K562 (cell line): ENCODE measurements around the gene RBFOX1. TPM values are rescaled to one million over a fixed set of nuclear protein-coding genes. Genes with fewer than 3 reads are reported as not detected.

Source experiments
- ATAC-seq: fragments of 200-7000 bp; cut with Tn5 transposase; 3 replicates; pipeline ENCODE4 v1.9.1; 2020; ENCODE audit warnings: moderate library complexity
- BruUV-seq: library from RNA; stranded (reverse); fragments of 400-500 nt; replicated peaks from 2 replicates; lab custom pipeline; 2021; lab: Mats Ljungman, UMichigan
- CTCF ChIA-PET: fragments of 300-600 bp; formaldehyde crosslinking; extraction: SDS; loops from one replicate; lab custom pipeline; 2021; ENCODE audit warnings: low intra/inter-chr PET ratio; lab: Yijun Ruan, JAX
- POLR2A ChIA-PET: fragments of 300-600, 350-650 bp; sonication (Branson Sonifier 250); formaldehyde crosslinking; extraction: SDS; loops from one replicate; lab custom pipeline; 2021; ENCODE audit warnings: antibody characterized with exemption, inconsistent platforms; lab: Yijun Ruan, JAX
- DNase-seq, 4 experiments: peaks; one replicate each; pipeline versions ENCODE4 v3.0.0 to v3.0.0-alpha.2; 2011 to 2018; ENCODE audit warnings: low spot score in 3 of 4, mixed read lengths in 3 of 4; ENCODE audit errors: extremely low read depth in 1 of 4
- FAIRE-seq: peaks from 2 replicates; lab custom pipeline; 2011; peaks lifted over from hg19 to GRCh38; lab: Jason Lieb, UNC
- H2AFZ ChIP-seq: 2 replicates; pipeline ENCODE4 v1.6.0; 2011; ENCODE audit warnings: low read depth, low read length, control low read depth, inconsistent platforms
- H3K27ac ChIP-seq: fragments of 200-600 bp; 3 replicates; pipeline ENCODE4 v1.8.0; 2011; ENCODE audit warnings: low read depth, mild to moderate bottlenecking, control low read depth, inconsistent platforms, low read length, moderate library complexity, mixed read lengths; ENCODE audit errors: extremely low read depth
- H3K27me3 ChIP-seq, 2 experiments: fragments of 300-600 bp in 1 of 2; 2 replicates in 1 of 2; 3 replicates in 1 of 2; pipeline versions ENCODE4 v1.6.0 to v1.8.0; 2011; ENCODE audit warnings: inconsistent platforms in 2 of 2, low read length in 2 of 2, mild to moderate bottlenecking in 1 of 2, mixed read lengths in 1 of 2, moderate library complexity in 1 of 2; ENCODE audit not compliant: control insufficient read depth in 2 of 2, insufficient read depth in 2 of 2
- H3K36me3 ChIP-seq: fragments of 300-600 bp; 3 replicates; pipeline ENCODE4 v1.8.0; 2011; ENCODE audit warnings: mild to moderate bottlenecking, low read length, inconsistent platforms; ENCODE audit not compliant: control insufficient read depth, insufficient read depth
- H3K4me1 ChIP-seq, 2 experiments: fragments of 200-600 bp in 1 of 2; replicated peaks in 1 of 2; 2 replicates in 1 of 2; 3 replicates in 1 of 2; pipeline versions ENCODE4 v1.5.1 to v1.8.0; 2011; ENCODE audit warnings: inconsistent platforms in 2 of 2, low read length in 2 of 2, mild to moderate bottlenecking in 1 of 2, mixed read lengths in 1 of 2, moderate library complexity in 1 of 2; ENCODE audit not compliant: control insufficient read depth in 2 of 2, insufficient read depth in 2 of 2
- H3K4me2 ChIP-seq: 2 replicates; pipeline ENCODE4 v1.6.1; 2011; ENCODE audit warnings: low read length, control low read depth, inconsistent platforms, mixed read lengths; ENCODE audit not compliant: insufficient read depth
- H3K4me3 ChIP-seq: fragments of 200-600 bp; sonication (generic), shearing (Covaris generic); 2 replicates; pipeline ENCODE4 v1.5.1; 2016; ENCODE audit warnings: control low read depth, inconsistent platforms
- H3K79me2 ChIP-seq: fragments of 200-600 bp; 3 replicates; pipeline ENCODE4 v1.8.0; 2011; ENCODE audit warnings: low read length, inconsistent platforms; ENCODE audit not compliant: control insufficient read depth, insufficient read depth
- H3K9ac ChIP-seq, 2 experiments: 2 replicates each; pipeline versions ENCODE4 v1.6.0 to v1.6.1; 2011; ENCODE audit warnings: low read depth in 2 of 2, low read length in 2 of 2, control low read depth in 1 of 2, inconsistent platforms in 1 of 2, mild to moderate bottlenecking in 1 of 2, mixed read lengths in 1 of 2; ENCODE audit not compliant: insufficient read depth in 1 of 2
- H3K9me1 ChIP-seq: one replicate; pipeline ENCODE4 v1.6.0; 2011; ENCODE audit warnings: inconsistent platforms, mild to moderate bottlenecking, low read length, moderate library complexity; ENCODE audit not compliant: control insufficient read depth, insufficient read depth
- H3K9me3 ChIP-seq: replicated peaks from 2 replicates; pipeline ENCODE4 v1.5.1; 2011; ENCODE audit warnings: low read depth, low read length, inconsistent platforms; ENCODE audit not compliant: control insufficient read depth, insufficient read depth
- H4K20me1 ChIP-seq: replicated peaks from 2 replicates; pipeline ENCODE4 v1.6.1; 2011; ENCODE audit warnings: low read length, inconsistent platforms, mixed read lengths; ENCODE audit not compliant: control insufficient read depth, insufficient read depth
- CBFA2T2 ChIP-seq: fragments of 450-650 bp; conservative IDR thresholded peaks from 2 replicates; pipeline ENCODE4 v1.6.1; 2017; ENCODE audit warnings: mild to moderate bottlenecking
- DMBX1 ChIP-seq: fragments of 250-450 bp; sonication (Bioruptor Pico); IDR thresholded peaks from 2 replicates; pipeline ENCODE4 v1.8.0; 2022; ENCODE audit warnings: inconsistent platforms, mild to moderate bottlenecking, moderate library complexity, borderline replicate concordance
- HLTF ChIP-seq: fragments of 450-650 bp; IDR thresholded peaks from 2 replicates; pipeline ENCODE4 v1.6.1; 2016
- MIER1 ChIP-seq: fragments of 450-650 bp; IDR thresholded peaks from 2 replicates; pipeline ENCODE4 v1.6.1; 2016; ENCODE audit warnings: antibody characterized with exemption, mild to moderate bottlenecking, low read depth
- RBM34 ChIP-seq: fragments of 200-400 bp; formaldehyde crosslinking; IDR thresholded peaks from 2 replicates; pipeline ENCODE4 v1.6.1; 2018; ENCODE audit warnings: low read length, borderline replicate concordance; ENCODE audit not compliant: insufficient read depth
- TEAD2 ChIP-seq: fragments of 450-650 bp; IDR thresholded peaks from 2 replicates; pipeline ENCODE4 v1.6.1; 2016; ENCODE audit warnings: missing genetic modification characterization, control low read depth, missing compliant biosample characterization
- ZC3H4 ChIP-seq: sonication (generic); formaldehyde crosslinking; IDR thresholded peaks from 2 replicates; pipeline ENCODE4 v1.9.0; 2021; ENCODE audit warnings: missing genetic modification reagents, borderline replicate concordance
- ZFP1 ChIP-seq: fragments of 450-650 bp; formaldehyde crosslinking; IDR thresholded peaks from 2 replicates; pipeline ENCODE4 v1.4.0; 2020; ENCODE audit warnings: mild to moderate bottlenecking, mixed read lengths
- WGBS: fragments of 100-300 bp; shearing (Covaris generic); methylation state at CpG from one replicate; pipeline ENCODE4 v1.1.6; 2016; ENCODE audit warnings: low coverage, mixed read lengths; ENCODE audit not compliant: insufficient coverage; ENCODE audit errors: missing lambda C conversion rate; 5-methylcytosine and 5-hydroxymethylcytosine counted together
- in situ Hi-C: fragments of 300-500 bp; cut with MboI; formaldehyde crosslinking; loops from 4 replicates; pipeline ENCODE4 v1.15.0; 2018; ENCODE audit warnings: inconsistent platforms, mixed read lengths
- intact Hi-C: fragments of 100-400 bp; cut with micrococcal nuclease; formaldehyde crosslinking; loops from 2 replicates; pipeline ENCODE4 v1.14.2; 2022
- polyA plus RNA-seq, 8 experiments: library from polyadenylated mRNA; depleted of rRNA in 4 of 8; stranded (reverse) in 5 of 8; unstranded in 3 of 8; fragments of >200 nt; fragmentation: Nextera tagmentation in 2 of 8; fragmentation: Illumina TruSeq in 1 of 8; extraction: Ambion mirVana in 2 of 8; extraction: Trizol in 1 of 8; gene quantifications; 2 replicates each; pipeline versions ENCODE4 v1.2.1 to v1.2.3, GENCODE V29; 2011 to 2014; ENCODE audit warnings: inconsistent platforms in 1 of 8, missing spikeins in 1 of 8
- total RNA-seq, 7 experiments: library from RNA; depleted of rRNA in 6 of 7; stranded (reverse); fragments of >200 nt in 6 of 7; fragmentation: Illumina TruSeq in 2 of 7; extraction: Trizol in 2 of 7; gene quantifications; 2 replicates each; pipeline versions ENCODE4 v1.2.1 to v1.2.3, GENCODE V29; 2011 to 2021; ENCODE audit warnings: low replicate concordance in 1 of 7
- TF ChIP-seq, protein P1 (sequence below): fragments of 250-450 bp; sonication (Bioruptor Pico); IDR thresholded peaks from 2 replicates; pipeline ENCODE4 v1.5.0; 2021; ENCODE audit warnings: mild to moderate bottlenecking, moderate library complexity

RBFOX1 gene
- total and polyA plus RNA-seq, 9 of the 15 experiments (the other 6 are each of a cell fraction or from before 2014, with no cell fraction given), result 0.03 TPM; not detected in 8

DNA sequence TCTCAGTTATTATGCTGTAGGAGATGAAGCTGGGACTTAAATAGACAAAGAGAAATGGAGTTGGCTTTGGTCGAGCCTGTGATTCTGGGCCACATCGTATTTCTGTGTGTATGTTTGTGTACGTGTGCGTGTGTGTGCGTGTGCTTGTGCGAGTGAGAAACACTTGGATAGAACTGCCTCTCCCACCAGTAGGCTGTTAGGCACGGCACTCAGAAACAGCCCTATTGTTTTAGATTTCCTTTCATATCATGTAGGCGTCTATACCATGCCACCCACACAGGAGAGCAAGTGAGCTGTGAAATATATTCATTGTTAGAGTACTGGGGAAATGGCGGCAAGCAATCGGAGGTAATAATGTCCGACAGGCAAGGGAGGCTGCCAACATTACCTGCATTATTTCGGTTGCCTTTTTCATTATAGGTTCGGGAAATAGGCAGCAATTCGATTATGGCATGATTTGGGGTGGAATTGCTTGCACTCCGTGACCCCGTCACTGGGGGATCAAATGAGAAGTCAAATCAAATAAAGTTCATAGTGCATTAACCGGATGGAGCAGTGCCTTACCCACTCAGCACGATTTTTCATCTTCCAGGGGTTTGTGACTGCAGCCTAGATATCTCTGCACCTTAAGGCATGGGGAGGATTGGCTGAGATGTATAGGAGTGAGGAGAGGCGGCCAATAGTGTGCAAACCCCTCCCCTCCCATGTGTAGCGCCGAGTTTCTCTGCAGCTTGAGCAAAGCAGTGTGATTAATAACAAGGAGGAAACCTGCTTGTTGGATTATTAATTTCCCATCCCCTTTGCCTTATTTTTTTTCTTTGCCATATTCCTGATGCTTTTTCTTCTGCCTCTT is 89.6 kb downstream of the RBFOX1 start:
- DNase-seq (no peak), ATAC-seq (no peak), FAIRE-seq (no peak)
- Histone ChIP-seq H3K9me3 (no peaks in the 10 kb centered on the region), H3K9me1 (no peaks in the 10 kb centered on the region), H3K27me3 (peaks cover 4 to 20% of the 10 kb centered on the region in 2 experiments; a peak in 4 of 5 replicates), H3K36me3 (no peaks in the 10 kb centered on the region), H3K4me2 (no peak overlapping the region), H3K79me2 (no peaks in the 10 kb centered on the region), H3K9ac (no peak overlapping the region), H4K20me1 (no peaks in the 10 kb centered on the region), H3K27ac (no peak overlapping the region), H3K4me3 (no peak overlapping the region), H3K4me1 (no peaks in the 10 kb centered on the region), H2AFZ (no peak overlapping the region)
- intact Hi-C loops, result no loop called here
- ChIA-PET POLR2A (interaction anchor here (0.6 kb wide), 1 partner anchor 1354 kb away, joined by 3 read pairs; no protein-coding TSS in a partner anchor), CTCF (no interaction called here)
- WGBS, result 2% methylated on average over 20 of the region's 21 CpGs
- no TSS peak for BruUV-seq
- no peak for TF ChIP-seq HLTF
- no peak for TF ChIP-seq ZC3H4 (CRISPR knock-in tag)
- in situ Hi-C loops, result no loop called here

DNA sequence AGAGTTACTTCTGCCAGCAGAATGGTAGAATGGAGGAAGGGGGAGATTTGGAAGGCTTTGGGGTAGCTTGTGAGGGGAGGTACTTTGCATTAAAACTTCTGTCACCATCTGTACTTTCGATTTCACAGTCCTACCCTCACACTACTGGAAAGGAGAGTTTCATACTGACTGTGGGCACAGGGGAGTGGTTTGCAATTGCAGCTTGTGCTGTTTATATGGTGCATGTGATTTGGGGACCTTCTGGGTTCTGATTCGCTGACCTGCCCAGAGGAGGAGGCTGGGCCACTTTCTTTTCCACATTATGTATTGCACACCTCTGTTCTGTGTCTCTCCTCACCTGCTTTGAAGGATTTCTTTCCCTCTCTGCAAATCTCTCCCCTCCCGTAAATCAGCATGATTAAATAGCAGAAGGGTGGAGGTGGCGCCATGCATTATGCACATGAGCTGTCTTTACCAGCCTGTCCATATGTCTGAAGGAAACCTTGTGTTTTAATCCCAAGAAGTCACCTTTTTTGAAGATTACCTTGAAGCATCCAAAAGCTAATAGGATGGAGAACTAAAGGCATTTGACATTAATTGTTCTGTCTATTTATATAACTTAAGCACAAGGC is 90.9 kb downstream of the RBFOX1 start:
- CTCF ChIA-PET, result no interaction called here
- no peaks in the 10 kb centered on the region for H3K9me3 ChIP-seq
- whole genome bisulfite sequencing, result 0% methylated on average over 4 of the region's 4 CpGs
- no peaks in the 10 kb centered on the region for H3K36me3 ChIP-seq
- no peak overlapping the region for H3K4me3 ChIP-seq
- peaks cover 4 to 20% of the 10 kb centered on the region in 2 experiments; a peak in 4 of 5 replicates for H3K27me3 ChIP-seq
- BruUV-seq, result no TSS peak
- in situ Hi-C loops, result no loop called here
- no peaks in the 10 kb centered on the region for H4K20me1 ChIP-seq
- H3K9ac ChIP-seq, result no peak overlapping the region
- FAIRE-seq, result no peak
- no peaks in the 10 kb centered on the region for H3K9me1 ChIP-seq
- DNase-seq, result no peak
- no peaks in the 10 kb centered on the region for H3K79me2 ChIP-seq
- intact Hi-C loops, result no loop called here
- no peak overlapping the region for H3K4me2 ChIP-seq
- no peak for ATAC-seq
- no peak overlapping the region for H2AFZ ChIP-seq
- H3K4me1 ChIP-seq, result no peaks in the 10 kb centered on the region
- no peak overlapping the region for H3K27ac ChIP-seq
- POLR2A ChIA-PET, result interaction anchor here (0.6 to 0.9 kb wide), 2 partner anchors 9 to 1704 kb away, joined by 4 read pairs; no protein-coding TSS in a partner anchor
- no peak for TF ChIP-seq CBFA2T2
- no peak for TF ChIP-seq TEAD2 (tag)
- no peak for TF ChIP-seq MIER1
- TF ChIP-seq DMBX1 (CRISPR knock-in tag), result no peak
- TF ChIP-seq, protein P1, sequence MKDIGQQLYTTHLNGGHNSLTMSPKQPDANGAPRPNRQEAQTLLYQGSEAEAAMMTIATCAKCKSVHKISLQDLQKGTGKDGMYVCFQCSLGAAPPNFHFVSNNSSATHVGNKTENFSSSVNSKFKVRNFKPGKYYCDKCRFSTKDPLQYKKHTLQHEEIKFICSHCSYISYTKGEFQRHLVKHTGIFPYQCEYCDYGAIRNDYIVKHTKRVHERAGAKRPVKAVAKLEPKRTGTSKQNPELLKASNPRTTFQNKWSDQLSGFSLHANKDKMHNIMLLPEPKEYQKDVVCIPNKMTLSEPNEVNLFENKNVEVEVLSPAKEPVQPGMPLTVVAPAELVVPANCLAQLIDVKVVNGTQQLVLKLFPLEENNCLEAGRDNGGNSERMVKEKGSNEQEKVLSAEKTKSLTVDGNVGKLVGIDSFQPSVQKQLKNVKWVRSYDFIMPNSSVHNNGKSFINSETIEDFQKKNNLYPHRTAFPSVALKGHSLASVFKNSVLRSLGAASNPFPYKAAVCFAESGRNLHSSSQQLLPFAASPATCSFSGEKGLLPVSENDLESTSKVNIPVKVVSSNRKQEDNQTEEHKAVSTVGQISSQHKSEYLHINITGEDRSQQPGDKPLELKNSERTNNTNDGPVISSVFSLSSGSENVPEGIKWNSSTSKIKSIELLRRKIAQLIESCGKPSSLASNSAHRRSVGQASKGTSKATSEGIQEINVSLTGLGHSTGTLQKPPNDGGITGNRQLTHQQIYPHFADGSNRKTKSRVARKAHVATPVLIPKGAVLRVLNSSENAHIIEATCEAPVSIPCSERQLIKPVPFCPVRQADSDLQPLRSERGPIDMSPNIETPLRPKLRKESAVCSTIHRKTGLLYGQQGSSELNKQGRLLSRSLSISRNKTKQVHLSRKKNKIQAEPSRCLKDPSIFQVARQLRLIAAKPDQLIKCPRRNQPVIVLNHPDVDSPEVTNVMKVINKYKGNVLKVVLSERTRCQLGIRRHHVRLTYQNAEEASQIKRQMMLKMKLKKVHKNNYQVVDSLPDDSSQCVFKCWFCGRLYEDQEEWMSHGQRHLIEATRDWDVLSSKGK, result no peak
- no peak for TF ChIP-seq RBM34
- TF ChIP-seq ZFP1 (CRISPR knock-in tag), result no peak
